Prostate gland (tissue), 2 donors: ENCODE results near the gene CEP126.

Experiments used
- CTCF ChIP-seq, 4 experiments: fragments of 200-600 bp in 2 of 4; fragments of 450-650 bp in 2 of 4; sonication (generic) in 2 of 4; IDR thresholded peaks; 1 replicate in 3 of 4; 2 replicates in 1 of 4; pipeline ENCODE4 v1.5.1; 2016 to 2019; ENCODE audit warnings: antibody characterized with exemption in 4 of 4, mild to moderate bottlenecking in 2 of 4, moderate library complexity in 2 of 4
- POLR2A ChIP-seq: fragments of 450-650 bp; IDR thresholded peaks from one replicate; pipeline ENCODE4 v1.6.1; 2016; ENCODE audit warnings: antibody characterized with exemption, mild to moderate bottlenecking

DNA sequence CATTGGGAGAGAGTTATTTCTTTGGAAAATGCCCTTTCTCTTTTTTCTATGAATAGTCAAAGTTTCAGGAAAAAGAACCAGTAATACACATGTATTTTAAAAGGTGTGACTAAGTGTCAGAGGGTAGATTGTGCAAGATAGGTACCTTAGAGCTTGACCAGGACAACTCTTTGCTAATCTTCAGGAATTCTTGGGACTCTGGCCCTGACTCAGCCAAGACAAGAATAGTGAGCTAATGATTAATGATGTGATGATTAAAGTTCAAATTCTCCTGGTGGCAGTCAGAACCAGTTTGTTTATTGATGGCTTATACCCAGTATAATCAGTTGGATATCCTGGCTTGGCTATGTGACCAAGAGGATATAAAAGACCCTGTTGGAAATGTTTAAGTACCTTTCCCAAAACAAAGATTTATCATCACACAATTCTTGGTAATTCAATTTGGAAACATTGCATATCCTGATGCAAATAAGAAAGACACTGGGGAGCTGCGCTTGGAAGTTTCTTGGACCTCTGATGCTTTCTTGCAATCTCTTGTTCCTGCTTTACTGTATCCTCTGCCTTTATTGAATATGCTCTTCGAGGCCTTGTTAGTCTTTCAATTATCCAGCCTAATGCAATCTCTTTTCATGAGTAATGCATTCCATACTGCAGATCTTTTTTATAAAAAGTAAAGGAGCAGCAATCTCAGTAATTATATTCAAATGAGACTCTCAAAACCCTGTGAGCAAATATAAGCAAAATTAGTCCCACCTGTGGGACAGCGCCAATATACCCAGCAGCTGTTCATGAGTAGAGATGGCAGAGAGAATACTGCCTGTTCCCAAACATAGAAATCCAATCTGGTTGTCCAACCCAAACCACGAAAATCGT is 48.0 kb upstream of the CEP126 start:
- no peak for TF ChIP-seq POLR2A
- no peak for TF ChIP-seq CTCF (IDR thresholded peaks at IDR 0.05)
